H1 (cell line): ENCODE measurements around the gene PHF1. TPM values are rescaled to one million over a fixed set of nuclear protein-coding genes. Genes with fewer than 3 reads are reported as not detected.

ENCODE experiments used
- BACH1 ChIP-seq: IDR thresholded peaks from 2 replicates; pipeline ENCODE4 v1.6.1; 2012; ENCODE audit warnings: low read length, improper control_type of control experiment
- BCL11A ChIP-seq, 2 experiments: IDR thresholded peaks; one replicate each; pipeline ENCODE4 v1.6.1; 2011; ENCODE audit warnings: low read depth in 2 of 2, low read length in 2 of 2, mild to moderate bottlenecking in 2 of 2
- CHD1 ChIP-seq: IDR thresholded peaks from 2 replicates; pipeline ENCODE4 v1.6.1; 2012; ENCODE audit warnings: low read depth, low read length, improper control_type of control experiment
- CTBP2 ChIP-seq: IDR thresholded peaks from 2 replicates; pipeline ENCODE4 v1.7.0; 2011; ENCODE audit warnings: borderline replicate concordance, mild to moderate bottlenecking, moderate library complexity, mixed read lengths, low read length; ENCODE audit not compliant: insufficient read depth, insufficient read length
- JUND ChIP-seq: IDR thresholded peaks from 2 replicates; pipeline ENCODE4 v1.6.1; 2011; ENCODE audit warnings: mild to moderate bottlenecking, improper control_type of control experiment, low read length
- RFX5 ChIP-seq: IDR thresholded peaks from 2 replicates; pipeline ENCODE4 v1.6.1; 2011; ENCODE audit warnings: low read depth, low read length, improper control_type of control experiment, borderline replicate concordance
- TAF1 ChIP-seq: IDR thresholded peaks from 2 replicates; pipeline ENCODE4 v1.6.1; 2011; ENCODE audit warnings: mild to moderate bottlenecking, low read depth, low read length
- polyA plus RNA-seq, 7 experiments: library from polyadenylated mRNA; depleted of rRNA in 3 of 7; stranded (reverse) in 5 of 7; unstranded in 2 of 7; fragments of >200 nt in 5 of 7; fragments of 200-250 nt in 2 of 7; gene quantifications; 1 replicate in 5 of 7; 2 replicates in 1 of 7; 4 replicates in 1 of 7; pipeline versions ENCODE4 v1.2.1 to v1.2.3, GENCODE V29; 2011 to 2013; ENCODE audit warnings: missing spikeins in 2 of 7, mixed read lengths in 2 of 7
- total RNA-seq: library from RNA; stranded (reverse); fragmentation: NEBNext Ultra II Directional; extraction: Animal tissue kit (Norgen Biotek cat#: 25700); gene quantifications from 2 replicates; pipeline ENCODE4 v1.2.1, GENCODE V29; 2021

Gene PHF1
- total and polyA plus RNA-seq, 2 of the 8 experiments (the other 6 are each of a cell fraction or from before 2014, with no cell fraction given), result 47.3 to 78.6 TPM

GRCh38 chr6:33417128-33417902 is 6.5 kb downstream of the PHF1 start (continued):
- TF ChIP-seq CTBP2 (no peak), CHD1 (no peak), RFX5 (no peak), BCL11A (IDR thresholded peaks at IDR 0.05; ENCODE audit: low read depth in 2 of 2, low read length in 2 of 2) (no peak), BACH1 (no peak), TAF1 (no peak), JUND (no peak)
